Right lobe of liver (tissue), 6 donors: ENCODE measurements around the gene RHOU. TPM values are rescaled to one million over a fixed set of nuclear protein-coding genes. Genes with fewer than 3 reads are reported as not detected.
"Not testable (repeated sequence)": the region's sequence is repeated elsewhere in the genome, so short reads cannot be mapped to it uniquely, and the experiment has no call there.

Experiments
- ATAC-seq, 4 donors: fragments of 200-7000 bp; cut with Tn5 transposase; one replicate each; pipeline ENCODE4 v1.9.1; 2020; ENCODE audit warnings: mild to moderate bottlenecking in 4 of 4, moderate library complexity in 4 of 4
- DNase-seq, 3 donors: peaks; one replicate each; pipeline ENCODE4 v3.0.0-alpha.2; 2020
- H3K27ac ChIP-seq, 3 donors: fragments of 200-600 bp; one replicate each; pipeline ENCODE4 v1.8.0; 2022
- H3K27me3 ChIP-seq, 2 donors: fragments of 200-600 bp; one replicate each; pipeline ENCODE4 v1.8.0; 2022
- H3K36me3 ChIP-seq, 4 donors: fragments of 200-600 bp; sonication (generic) in 1 of 4; one replicate each; pipeline versions ENCODE4 v1.5.1 to v1.8.0; 2017 to 2022; ENCODE audit warnings: control low read depth in 1 of 4
- H3K4me1 ChIP-seq, 4 donors: fragments of 200-600 bp; sonication (generic) in 1 of 4; one replicate each; pipeline versions ENCODE4 v1.5.1 to v1.8.0; 2017 to 2022; ENCODE audit warnings: control low read depth in 1 of 4
- H3K4me3 ChIP-seq, 3 donors: fragments of 200-600 bp; one replicate each; pipeline ENCODE4 v1.8.0; 2022
- H3K9me3 ChIP-seq, 4 donors: fragments of 200-600 bp; sonication (generic) in 1 of 4; one replicate each; pipeline versions ENCODE4 v1.5.1 to v1.8.0; 2017 to 2022; ENCODE audit warnings: control low read depth in 1 of 4
- CTCF ChIP-seq, 4 donors: fragments of 200-600 bp in 3 of 4; fragments of 450-650 bp in 1 of 4; IDR thresholded peaks; one replicate each; pipeline versions ENCODE4 v1.5.1 to v1.8.0; 2016 to 2022; ENCODE audit warnings: antibody characterized with exemption in 4 of 4, mild to moderate bottlenecking in 2 of 4
- POLR2A ChIP-seq: fragments of 450-650 bp; IDR thresholded peaks from one replicate; pipeline ENCODE4 v1.6.1; 2017; ENCODE audit warnings: antibody characterized with exemption, mild to moderate bottlenecking
- WGBS: methylation state at CpG from one replicate; pipeline ENCODE4 v1.1.6; 2018; ENCODE audit warnings: low coverage, low lambda C conversion rate; ENCODE audit not compliant: insufficient coverage; ENCODE audit errors: missing lambda C conversion rate; 5-methylcytosine and 5-hydroxymethylcytosine counted together
- intact Hi-C, 2 donors: fragments of 100-400 bp; cut with DNase I; formaldehyde crosslinking; loops; one replicate each; pipeline versions ENCODE4 v1.11.2 to v1.14.1; 2022
- total RNA-seq, 6 experiments: library from RNA; depleted of rRNA in 2 of 6; stranded (reverse); fragments of >200 nt in 2 of 6; fragmentation: NEBNext Ultra II Directional in 3 of 6; extraction: Animal tissue kit (Norgen Biotek cat#: 25700) in 3 of 6; gene quantifications; one replicate each; pipeline versions ENCODE4 v1.1.0 to v1.2.4, GENCODE V29; 2016 to 2023
- donor health status: DM: no; HTN: yes; CAD: no.
- donor health status: DM: no; HTN: no; CAD: no.
- donor health status: DM: no; HTN: no; CAD: no.
- donor health status: DM: no; HTN: yes; CAD: no.
- donor health status: DM: no; HTN: yes; CAD: no.

The RHOU gene
- total RNA-seq, 6 experiments from 2014 or later, result 16.6 to 22.2 (median 19.6) TPM

- H3K4me1 ChIP-seq, result peaks cover 0 to under 1% (median 0%) of the 10 kb centered on the region in 4 donors
- TF ChIP-seq CTCF (IDR thresholded peaks at IDR 0.05), result peak; percentile 59 to 77 (median 64)
- TF ChIP-seq POLR2A, result no peak
- WGBS, result 4% methylated on average over 1 of the region's 1 CpG
- no peaks in the 10 kb centered on the region for H3K9me3 ChIP-seq
- intact Hi-C loops, result no loop called here
- H3K4me3 ChIP-seq, result no peak overlapping the region
- no peaks in the 10 kb centered on the region for H3K36me3 ChIP-seq
- no peak overlapping the region for H3K27ac ChIP-seq
- H3K27me3 ChIP-seq, result no peaks in the 10 kb centered on the region
- ATAC-seq (peak; percentile 83 to 95 (median 90)), DNase-seq (peak in 1 of 3 donors; percentile 55)
Measured at GRCh38 chr1:228691926-228692325, 43.4 kb upstream of the RHOU start.

- ATAC-seq, intact Hi-C loops, H3K27ac ChIP-seq, H3K36me3 ChIP-seq, H3K4me1 ChIP-seq, H3K9me3 ChIP-seq, H3K27me3 ChIP-seq, DNase-seq, H3K4me3 ChIP-seq: not testable (repeated sequence)
- WGBS, result 96% methylated on average over 3 of the region's 3 CpGs
Measured at GRCh38 chr1:228694447-228694846, 40.8 kb upstream of the RHOU start.

- intact Hi-C loops, result no loop called here
- TF ChIP-seq CTCF (IDR thresholded peaks at IDR 0.05), result no peak
- no peak for TF ChIP-seq POLR2A
Measured at GRCh38 chr1:228695015-228695955, 40.0 kb upstream of the RHOU start.

GRCh38 chr1:228697207-228698016 is 37.9 kb upstream of the RHOU start:
- WGBS, result 6% methylated on average over 6 of the region's 6 CpGs
- H3K27me3 ChIP-seq, result no peaks in the 10 kb centered on the region
- no peaks in the 10 kb centered on the region for H3K9me3 ChIP-seq
- intact Hi-C loops, result no loop called here
- no peak for TF ChIP-seq POLR2A
- TF ChIP-seq CTCF (IDR thresholded peaks at IDR 0.05), result no peak
- no peak overlapping the region for H3K4me3 ChIP-seq
- DNase-seq (peak; percentile 83 to 89 (median 88)), ATAC-seq (peak; percentile 94 to 99 (median 98))
- no peaks in the 10 kb centered on the region for H3K36me3 ChIP-seq
- H3K4me1 ChIP-seq, result peaks cover 0 to 7% (median 2%) of the 10 kb centered on the region in 4 donors
- peak overlapping the region in 2 of 3 donors; percentile 57 to 69 for H3K27ac ChIP-seq

More at GRCh38 chr1:228695015-228695955, 40.0 kb upstream of the RHOU start:
- Histone ChIP-seq H3K4me3 (no peak overlapping the region), H3K9me3 (no peaks in the 10 kb centered on the region), H3K27me3 (no peaks in the 10 kb centered on the region), H3K27ac (no peak overlapping the region), H3K4me1 (peaks cover 0 to 7% (median 2%) of the 10 kb centered on the region in 4 donors), H3K36me3 (no peaks in the 10 kb centered on the region)
- DNase-seq, result no peak
- WGBS, result 79% methylated on average over 8 of the region's 9 CpGs
- ATAC-seq, result no peak
